Neural progenitor cell (in vitro differentiated cells): ENCODE measurements around the gene TK2. TPM values are rescaled to one million over a fixed set of nuclear protein-coding genes. Genes with fewer than 3 reads are reported as not detected.

Experiments
- DNase-seq: peaks from one replicate; pipeline ENCODE4 v3.0.0-alpha.2; 2016; ENCODE audit warnings: low spot score
- H2AFZ ChIP-seq: fragments of 200-600 bp; sonication (generic); replicated peaks from 2 replicates; pipeline ENCODE4 v1.6.1; 2016; ENCODE audit warnings: antibody characterized with exemption
- H3F3A ChIP-seq: fragments of 200-600 bp; sonication (generic); 2 replicates; pipeline ENCODE4 v1.6.1; 2016; ENCODE audit warnings: antibody characterized with exemption, low read depth
- H3K27ac ChIP-seq: fragments of 200-600 bp; sonication (generic); 2 replicates; pipeline ENCODE4 v1.5.1; 2016; ENCODE audit warnings: mild to moderate bottlenecking
- H3K27me3 ChIP-seq: fragments of 200-600 bp; sonication (generic); 2 replicates; pipeline ENCODE4 v1.6.1; 2016; ENCODE audit warnings: mild to moderate bottlenecking, moderate library complexity
- H3K36me3 ChIP-seq: fragments of 200-600 bp; sonication (generic); 2 replicates; pipeline ENCODE4 v1.5.1; 2016
- H3K4me1 ChIP-seq: fragments of 200-600 bp; sonication (generic); 2 replicates; pipeline ENCODE4 v1.6.1; 2016; ENCODE audit warnings: mixed run types
- H3K4me2 ChIP-seq: fragments of 200-600 bp; sonication (generic); 2 replicates; pipeline ENCODE4 v1.6.1; 2016
- H3K4me3 ChIP-seq: fragments of 200-600 bp; sonication (generic); 2 replicates; pipeline ENCODE4 v1.5.1; 2016
- H3K79me2 ChIP-seq: fragments of 200-600 bp; sonication (generic); 2 replicates; pipeline ENCODE4 v1.6.1; 2016; ENCODE audit warnings: low read depth
- H3K9ac ChIP-seq: fragments of 200-600 bp; sonication (generic); 2 replicates; pipeline ENCODE4 v1.6.1; 2016
- H3K9me3 ChIP-seq: fragments of 200-600 bp; sonication (generic); 2 replicates; pipeline ENCODE4 v1.5.1; 2016; ENCODE audit warnings: low read depth
- H4K20me1 ChIP-seq: fragments of 200-600 bp; sonication (generic); 2 replicates; pipeline ENCODE4 v1.6.1; 2016; ENCODE audit warnings: low read depth
- H3K27ac Mint-ChIP-seq: 3 replicates; pipeline ENCODE4 v1.8.0; 2021; ENCODE audit warnings: mixed read lengths
- H3K27me3 Mint-ChIP-seq: 2 replicates; pipeline ENCODE4 v1.8.0; 2022; ENCODE audit warnings: low read depth, mild to moderate bottlenecking, inconsistent platforms, moderate library complexity, mixed read lengths; ENCODE audit not compliant: insufficient read depth
- H3K36me3 Mint-ChIP-seq: 3 replicates; pipeline ENCODE4 v1.8.0; 2021; ENCODE audit warnings: mixed read lengths
- H3K4me1 Mint-ChIP-seq: 3 replicates; pipeline ENCODE4 v1.8.0; 2021; ENCODE audit warnings: mixed read lengths
- H3K4me3 Mint-ChIP-seq: 3 replicates; pipeline ENCODE4 v1.8.0; 2021; ENCODE audit warnings: mild to moderate bottlenecking, moderate library complexity, mixed read lengths
- H3K9me3 Mint-ChIP-seq: 3 replicates; pipeline ENCODE4 v1.8.0; 2020; ENCODE audit warnings: mixed read lengths
- EZH2 ChIP-seq: fragments of 200-600 bp; sonication (generic); IDR thresholded peaks from 2 replicates; pipeline ENCODE4 v1.6.1; 2017; ENCODE audit warnings: antibody characterized with exemption, mild to moderate bottlenecking, moderate library complexity
- EZH2phosphoT487 ChIP-seq: fragments of 200-600 bp; sonication (generic); IDR thresholded peaks from 2 replicates; pipeline ENCODE4 v1.6.1; 2017; ENCODE audit warnings: antibody characterized with exemption
- total RNA-seq: library from RNA; depleted of rRNA; stranded (reverse); fragments of >200 nt; gene quantifications from 2 replicates; pipeline ENCODE4 v1.2.3, GENCODE V29; 2015; ENCODE audit warnings: low replicate concordance
- TF ChIP-seq, protein P1 (sequence below): fragments of 200-600 bp; sonication (generic); IDR thresholded peaks from 2 replicates; pipeline ENCODE4 v1.5.1; 2017; ENCODE audit warnings: antibody characterized with exemption, mild to moderate bottlenecking

TK2 gene
- total RNA-seq, 1 donor from 2014 or later = 7.3 TPM

DNA sequence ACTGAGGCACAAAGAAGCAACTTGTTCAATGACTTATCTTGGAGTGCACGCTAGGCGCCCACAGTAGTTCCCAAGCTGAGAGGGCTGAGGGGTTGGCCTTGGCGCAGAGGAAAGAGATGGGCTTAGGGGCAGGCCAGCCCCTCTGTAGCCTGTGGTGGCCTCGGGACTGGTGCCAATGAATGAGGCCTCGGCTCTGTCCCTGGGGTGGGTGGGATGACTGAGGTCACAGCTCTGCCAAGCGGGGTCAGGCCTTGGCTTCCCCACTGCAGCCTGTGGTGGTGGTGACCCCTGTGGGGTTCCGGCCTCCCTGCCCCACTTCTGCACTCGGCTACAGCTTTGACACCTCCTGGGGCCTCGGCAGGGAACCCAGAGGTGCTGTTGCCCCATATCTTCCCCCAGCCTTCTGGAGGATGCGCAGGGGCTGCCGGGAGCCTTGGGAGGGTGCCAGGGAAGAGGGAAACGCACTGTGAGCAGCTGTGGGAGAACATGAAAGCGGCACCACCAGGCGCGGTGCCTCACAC, 76.8 kb downstream of the TK2 start:
- Mint-ChIP-seq H3K36me3 (no peaks in the 10 kb centered on the region), H3K4me1 (peaks cover 7% of the 10 kb centered on the region), H3K27ac (no peak overlapping the region), H3K4me3 (no peak overlapping the region), H3K27me3 (peaks cover 10% of the 10 kb centered on the region), H3K9me3 (no peaks in the 10 kb centered on the region)
- H2AFZ ChIP-seq = no peak overlapping the region
- DNase-seq = no peak
- H3K27me3 ChIP-seq = no peaks in the 10 kb centered on the region
- H3F3A ChIP-seq = no peaks in the 10 kb centered on the region
- no peak overlapping the region for H3K27ac ChIP-seq
- no peak overlapping the region for H3K4me3 ChIP-seq
- H4K20me1 ChIP-seq = no peaks in the 10 kb centered on the region
- no peak for TF ChIP-seq EZH2phosphoT487
- no peak for TF ChIP-seq EZH2
- TF ChIP-seq, protein P1, sequence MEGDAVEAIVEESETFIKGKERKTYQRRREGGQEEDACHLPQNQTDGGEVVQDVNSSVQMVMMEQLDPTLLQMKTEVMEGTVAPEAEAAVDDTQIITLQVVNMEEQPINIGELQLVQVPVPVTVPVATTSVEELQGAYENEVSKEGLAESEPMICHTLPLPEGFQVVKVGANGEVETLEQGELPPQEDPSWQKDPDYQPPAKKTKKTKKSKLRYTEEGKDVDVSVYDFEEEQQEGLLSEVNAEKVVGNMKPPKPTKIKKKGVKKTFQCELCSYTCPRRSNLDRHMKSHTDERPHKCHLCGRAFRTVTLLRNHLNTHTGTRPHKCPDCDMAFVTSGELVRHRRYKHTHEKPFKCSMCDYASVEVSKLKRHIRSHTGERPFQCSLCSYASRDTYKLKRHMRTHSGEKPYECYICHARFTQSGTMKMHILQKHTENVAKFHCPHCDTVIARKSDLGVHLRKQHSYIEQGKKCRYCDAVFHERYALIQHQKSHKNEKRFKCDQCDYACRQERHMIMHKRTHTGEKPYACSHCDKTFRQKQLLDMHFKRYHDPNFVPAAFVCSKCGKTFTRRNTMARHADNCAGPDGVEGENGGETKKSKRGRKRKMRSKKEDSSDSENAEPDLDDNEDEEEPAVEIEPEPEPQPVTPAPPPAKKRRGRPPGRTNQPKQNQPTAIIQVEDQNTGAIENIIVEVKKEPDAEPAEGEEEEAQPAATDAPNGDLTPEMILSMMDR = no peak
- H3K4me2 ChIP-seq = no peak overlapping the region
- no peaks in the 10 kb centered on the region for H3K79me2 ChIP-seq
- no peaks in the 10 kb centered on the region for H3K4me1 ChIP-seq
- H3K36me3 ChIP-seq = no peaks in the 10 kb centered on the region
- H3K9ac ChIP-seq = no peak overlapping the region
- H3K9me3 ChIP-seq = no peaks in the 10 kb centered on the region

DNA sequence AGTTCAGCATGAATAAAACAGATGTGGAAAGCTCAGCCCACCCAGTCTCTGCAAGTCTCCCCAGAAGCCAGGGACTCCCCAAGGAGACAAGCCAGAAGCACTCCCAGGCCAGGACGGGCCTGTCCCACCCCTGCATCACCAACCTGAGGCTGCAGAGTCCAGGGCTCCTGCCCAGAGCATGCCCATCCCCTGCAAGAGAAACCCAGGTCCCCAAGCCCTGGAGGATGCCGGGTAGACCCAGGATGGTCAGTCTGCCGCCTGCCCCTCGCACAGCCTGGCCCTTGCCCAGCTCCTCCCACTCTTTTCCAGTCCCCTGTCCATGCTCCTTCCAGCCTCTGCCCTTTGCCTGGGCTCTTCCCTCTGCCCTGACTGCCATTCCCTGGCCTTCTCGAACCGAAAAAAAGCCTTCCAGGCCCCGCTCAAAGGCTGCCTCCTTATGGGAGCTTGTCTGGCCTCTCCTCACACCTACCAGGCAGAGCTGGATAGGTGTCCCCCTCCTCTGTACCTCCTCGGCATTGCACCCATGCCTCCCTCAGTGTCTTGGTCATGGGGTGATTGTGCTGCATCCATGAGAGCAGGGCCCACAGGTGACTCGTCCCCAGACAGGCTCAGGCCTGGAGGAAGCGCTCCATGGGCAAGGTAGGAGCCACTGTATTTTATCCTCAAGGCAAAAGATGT, 78.1 kb downstream of the TK2 start:
- H3K9ac ChIP-seq = no peak overlapping the region
- H4K20me1 ChIP-seq = no peaks in the 10 kb centered on the region
- no peaks in the 10 kb centered on the region for H3K9me3 ChIP-seq
- Mint-ChIP-seq H3K27ac (no peak overlapping the region), H3K4me3 (no peak overlapping the region), H3K4me1 (peaks cover 7% of the 10 kb centered on the region), H3K36me3 (no peaks in the 10 kb centered on the region), H3K27me3 (peaks cover 4% of the 10 kb centered on the region), H3K9me3 (no peaks in the 10 kb centered on the region)
- no peak overlapping the region for H3K27ac ChIP-seq
- H3K4me3 ChIP-seq = no peak overlapping the region
- no peak for TF ChIP-seq EZH2
- TF ChIP-seq, protein P1 = peak; percentile 22
- H3K27me3 ChIP-seq = no peaks in the 10 kb centered on the region
- H3K4me1 ChIP-seq = no peaks in the 10 kb centered on the region
- no peaks in the 10 kb centered on the region for H3K79me2 ChIP-seq
- H3K36me3 ChIP-seq = no peaks in the 10 kb centered on the region
- no peak overlapping the region for H2AFZ ChIP-seq
- no peak overlapping the region for H3K4me2 ChIP-seq
- H3F3A ChIP-seq = no peaks in the 10 kb centered on the region
- DNase-seq = no peak

DNA sequence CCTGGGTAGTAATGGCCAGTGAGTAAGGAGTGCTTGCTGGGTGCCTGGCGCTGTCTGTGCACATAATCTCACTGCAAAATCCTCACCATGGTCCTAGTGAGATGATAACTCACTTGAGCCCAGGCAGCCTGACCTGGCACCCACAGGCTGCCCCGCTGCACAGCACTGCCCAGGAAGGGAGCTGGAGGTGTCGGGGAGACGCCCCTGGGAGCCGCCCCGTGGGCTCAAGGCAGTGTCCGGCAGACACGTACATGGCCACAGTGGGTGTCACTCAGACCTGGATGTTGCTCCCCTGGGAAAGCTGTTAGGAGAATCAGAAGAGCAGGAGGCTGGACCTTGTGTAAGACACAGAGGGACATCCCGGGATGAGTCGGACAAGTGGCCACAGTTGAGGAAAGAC, 78.7 kb downstream of the TK2 start:
- TF ChIP-seq EZH2 = no peak
- TF ChIP-seq, protein P1 = no peak
- no peak for TF ChIP-seq EZH2phosphoT487
- no peak overlapping the region for H3K4me3 ChIP-seq
- no peak overlapping the region for H3K27ac ChIP-seq
- Mint-ChIP-seq H3K9me3 (no peaks in the 10 kb centered on the region), H3K27ac (no peak overlapping the region), H3K27me3 (peaks cover 3% of the 10 kb centered on the region), H3K36me3 (no peaks in the 10 kb centered on the region), H3K4me1 (peaks cover 7% of the 10 kb centered on the region), H3K4me3 (no peak overlapping the region)
- no peaks in the 10 kb centered on the region for H3K36me3 ChIP-seq
- H3K4me1 ChIP-seq = no peaks in the 10 kb centered on the region
- no peaks in the 10 kb centered on the region for H3K27me3 ChIP-seq
- H3K79me2 ChIP-seq = no peaks in the 10 kb centered on the region
- no peak overlapping the region for H3K4me2 ChIP-seq
- H3K9me3 ChIP-seq = no peaks in the 10 kb centered on the region
- no peak overlapping the region for H3K9ac ChIP-seq
- H2AFZ ChIP-seq = no peak overlapping the region
- no peaks in the 10 kb centered on the region for H3F3A ChIP-seq
- no peaks in the 10 kb centered on the region for H4K20me1 ChIP-seq
- DNase-seq = no peak
